ENCODE data around the gene LPGAT1. TPM values are rescaled to one million over a fixed set of nuclear protein-coding genes. Genes with fewer than 3 reads are reported as not detected.

The LPGAT1 gene
- total RNA-seq, 1 donor from 2014 or later = 34.7 TPM

GRCh38 chr1:211822677-211823407, 7.7 kb downstream of the LPGAT1 start:
- no peak for TF ChIP-seq CTCF (IDR thresholded peaks at IDR 0.05; ENCODE audit: unreplicated experiment)
- Mint-ChIP-seq H3K4me3 (ENCODE audit: unreplicated experiment) (no peak overlapping the region), H3K9me3 (ENCODE audit: unreplicated experiment) (no peaks in the 10 kb centered on the region), H3K27me3 (ENCODE audit: unreplicated experiment) (no peaks in the 10 kb centered on the region), H3K4me1 (ENCODE audit: unreplicated experiment) (no peaks in the 10 kb centered on the region), H3K36me3 (ENCODE audit: low read depth, unreplicated experiment) (no peaks in the 10 kb centered on the region), H3K27ac (ENCODE audit: unreplicated experiment) (no peak overlapping the region)
- DNase-seq (ENCODE audit: low spot score) = no peak

GRCh38 chr1:211816586-211816985, 14.0 kb downstream of the LPGAT1 start:
- H3K27ac Mint-ChIP-seq (ENCODE audit: unreplicated experiment) = no peak overlapping the region
- H3K4me1 Mint-ChIP-seq (ENCODE audit: unreplicated experiment) = no peaks in the 10 kb centered on the region
- no peak for TF ChIP-seq CTCF (IDR thresholded peaks at IDR 0.05; ENCODE audit: unreplicated experiment)
- no peaks in the 10 kb centered on the region for H3K36me3 Mint-ChIP-seq (ENCODE audit: low read depth, unreplicated experiment)
- no peaks in the 10 kb centered on the region for H3K9me3 Mint-ChIP-seq (ENCODE audit: unreplicated experiment)
- H3K27me3 Mint-ChIP-seq (ENCODE audit: unreplicated experiment) = no peaks in the 10 kb centered on the region
- no peak overlapping the region for H3K4me3 Mint-ChIP-seq (ENCODE audit: unreplicated experiment)
- no peak for DNase-seq (ENCODE audit: low spot score)

- Mint-ChIP-seq H3K27me3 (ENCODE audit: unreplicated experiment) (peaks cover 1% of the 10 kb centered on the region), H3K4me3 (ENCODE audit: unreplicated experiment) (no peak overlapping the region), H3K36me3 (ENCODE audit: low read depth, unreplicated experiment) (peaks cover 11% of the 10 kb centered on the region), H3K27ac (ENCODE audit: unreplicated experiment) (no peak overlapping the region), H3K9me3 (ENCODE audit: unreplicated experiment) (no peaks in the 10 kb centered on the region), H3K4me1 (ENCODE audit: unreplicated experiment) (peaks cover 5% of the 10 kb centered on the region)
- no peak for DNase-seq (ENCODE audit: low spot score)
- TF ChIP-seq CTCF (IDR thresholded peaks at IDR 0.05; ENCODE audit: unreplicated experiment) = no peak
These were observed 16.2 kb downstream of the LPGAT1 start for GRCh38 chr1:211814313-211814712.

GRCh38 chr1:211813590-211813989, 17.0 kb downstream of the LPGAT1 start:
- no peak for DNase-seq (ENCODE audit: low spot score)
- TF ChIP-seq CTCF (IDR thresholded peaks at IDR 0.05; ENCODE audit: unreplicated experiment) = no peak
- peaks cover 1% of the 10 kb centered on the region for H3K27me3 Mint-ChIP-seq (ENCODE audit: unreplicated experiment)
- no peaks in the 10 kb centered on the region for H3K9me3 Mint-ChIP-seq (ENCODE audit: unreplicated experiment)
- H3K4me3 Mint-ChIP-seq (ENCODE audit: unreplicated experiment) = no peak overlapping the region
- no peak overlapping the region for H3K27ac Mint-ChIP-seq (ENCODE audit: unreplicated experiment)
- H3K4me1 Mint-ChIP-seq (ENCODE audit: unreplicated experiment) = peaks cover 5% of the 10 kb centered on the region
- H3K36me3 Mint-ChIP-seq (ENCODE audit: low read depth, unreplicated experiment) = peaks cover 14% of the 10 kb centered on the region

- no peak for TF ChIP-seq CTCF (IDR thresholded peaks at IDR 0.05; ENCODE audit: unreplicated experiment)
- H3K4me1 Mint-ChIP-seq (ENCODE audit: unreplicated experiment) = peaks cover 5% of the 10 kb centered on the region
These were observed 18.0 kb downstream of the LPGAT1 start for GRCh38 chr1:211812584-211812983.

More at GRCh38 chr1:211812584-211812983, 18.0 kb downstream of the LPGAT1 start:
- Mint-ChIP-seq H3K27ac (ENCODE audit: unreplicated experiment) (no peak overlapping the region), H3K9me3 (ENCODE audit: unreplicated experiment) (no peaks in the 10 kb centered on the region), H3K36me3 (ENCODE audit: low read depth, unreplicated experiment) (peaks cover 14% of the 10 kb centered on the region), H3K27me3 (ENCODE audit: unreplicated experiment) (peaks cover 1% of the 10 kb centered on the region), H3K4me3 (ENCODE audit: unreplicated experiment) (no peak overlapping the region)
- no peak for DNase-seq (ENCODE audit: low spot score)

Measured in endothelial cell (in vitro differentiated cells).